Measurements from ENCODE around the gene LRRFIP1.

The LRRFIP1 gene

DNA sequence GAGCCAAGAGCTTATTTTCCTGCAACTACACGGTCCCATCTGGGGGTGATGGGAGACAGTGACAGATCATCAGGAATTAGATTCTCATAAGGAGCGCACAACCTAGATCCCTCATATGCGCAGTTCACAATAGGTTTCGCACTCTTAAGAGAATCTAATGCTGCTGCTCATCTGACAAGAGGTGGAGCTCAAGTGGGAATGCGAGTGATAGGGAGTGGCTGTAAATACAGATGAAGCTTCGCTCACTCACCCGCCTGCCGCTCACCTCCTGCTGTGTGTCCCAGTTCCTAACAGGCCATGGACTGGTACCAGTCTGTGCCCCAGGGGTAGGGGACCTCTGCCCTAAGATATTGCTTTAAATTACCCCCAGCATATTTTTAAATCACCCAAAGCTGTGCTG is 10.8 kb downstream of the LRRFIP1 start:
- DNase-seq (ENCODE audit: low read depth): no peak
- TF ChIP-seq, protein P1, sequence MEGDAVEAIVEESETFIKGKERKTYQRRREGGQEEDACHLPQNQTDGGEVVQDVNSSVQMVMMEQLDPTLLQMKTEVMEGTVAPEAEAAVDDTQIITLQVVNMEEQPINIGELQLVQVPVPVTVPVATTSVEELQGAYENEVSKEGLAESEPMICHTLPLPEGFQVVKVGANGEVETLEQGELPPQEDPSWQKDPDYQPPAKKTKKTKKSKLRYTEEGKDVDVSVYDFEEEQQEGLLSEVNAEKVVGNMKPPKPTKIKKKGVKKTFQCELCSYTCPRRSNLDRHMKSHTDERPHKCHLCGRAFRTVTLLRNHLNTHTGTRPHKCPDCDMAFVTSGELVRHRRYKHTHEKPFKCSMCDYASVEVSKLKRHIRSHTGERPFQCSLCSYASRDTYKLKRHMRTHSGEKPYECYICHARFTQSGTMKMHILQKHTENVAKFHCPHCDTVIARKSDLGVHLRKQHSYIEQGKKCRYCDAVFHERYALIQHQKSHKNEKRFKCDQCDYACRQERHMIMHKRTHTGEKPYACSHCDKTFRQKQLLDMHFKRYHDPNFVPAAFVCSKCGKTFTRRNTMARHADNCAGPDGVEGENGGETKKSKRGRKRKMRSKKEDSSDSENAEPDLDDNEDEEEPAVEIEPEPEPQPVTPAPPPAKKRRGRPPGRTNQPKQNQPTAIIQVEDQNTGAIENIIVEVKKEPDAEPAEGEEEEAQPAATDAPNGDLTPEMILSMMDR (IDR thresholded peaks at IDR 0.05; ENCODE audit: control insufficient read depth, insufficient read depth, low read depth, low read length, missing control alignments): no peak
- no peak overlapping the region for H3K4me3 ChIP-seq (ENCODE audit: control insufficient read depth, low read depth, low read length)

DNA sequence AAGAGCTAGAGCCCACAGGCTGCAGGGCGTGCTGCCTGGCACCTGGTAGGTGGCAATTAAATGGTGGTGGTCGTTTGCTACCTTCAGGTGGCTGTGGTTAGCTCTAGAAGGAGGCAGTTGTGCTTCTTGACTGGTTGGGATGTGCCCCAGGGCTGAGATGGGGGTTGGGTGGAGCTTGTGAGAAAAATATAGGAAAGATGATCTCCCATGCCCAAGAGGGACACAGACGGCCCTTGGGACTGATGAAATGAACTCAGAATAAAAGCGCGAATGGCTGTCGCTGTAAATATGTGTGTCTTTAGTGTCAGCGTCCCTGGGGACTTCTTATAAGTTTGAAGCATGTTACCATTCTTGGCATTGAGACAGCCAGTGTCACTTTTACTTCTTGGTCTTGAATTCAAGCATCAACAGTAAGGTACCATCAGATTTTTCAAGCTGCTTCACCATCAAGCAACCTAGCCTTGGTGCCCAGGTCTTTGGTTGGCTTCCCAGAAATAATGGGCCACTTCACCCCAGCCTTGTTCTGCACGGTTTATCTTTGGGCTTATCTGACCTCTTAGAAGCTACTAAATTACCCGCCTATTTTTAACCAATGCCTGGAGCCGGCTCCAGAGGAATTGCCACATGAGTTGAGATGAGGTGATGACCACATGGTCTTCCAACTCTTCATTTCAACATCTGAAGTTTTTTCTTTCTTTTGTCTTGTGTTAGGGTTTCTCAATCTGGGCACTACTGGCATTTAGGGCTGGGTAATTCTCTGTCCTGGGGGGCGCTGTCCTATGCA is 11.9 kb downstream of the LRRFIP1 start:
- H3K4me3 ChIP-seq (ENCODE audit: control insufficient read depth, low read depth, low read length): no peak overlapping the region
- DNase-seq (ENCODE audit: low read depth): no peak
- TF ChIP-seq, protein P1 (IDR thresholded peaks at IDR 0.05; ENCODE audit: control insufficient read depth, insufficient read depth, low read depth, low read length, missing control alignments): no peak

DNA sequence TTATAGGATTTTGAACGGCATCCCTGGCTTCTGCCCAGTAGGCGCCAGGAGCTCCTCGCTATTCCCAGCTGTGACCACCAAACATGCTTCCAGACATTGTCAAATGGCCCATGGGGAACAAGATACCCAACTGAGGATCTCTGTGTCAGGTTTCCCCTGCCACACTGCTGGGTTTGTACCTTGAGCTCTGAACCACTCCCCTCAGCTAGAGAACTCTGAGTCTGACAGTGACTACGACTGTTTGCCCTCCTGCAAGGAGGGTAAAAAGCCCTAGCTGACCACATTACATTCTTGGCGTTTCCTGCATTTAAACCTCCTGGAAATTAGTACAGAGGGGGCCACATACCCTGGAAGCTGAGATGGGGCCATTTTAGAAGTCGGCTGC is 12.4 kb downstream of the LRRFIP1 start:
- TF ChIP-seq, protein P1 (IDR thresholded peaks at IDR 0.05; ENCODE audit: control insufficient read depth, insufficient read depth, low read depth, low read length, missing control alignments): no peak
- H3K4me3 ChIP-seq (ENCODE audit: control insufficient read depth, low read depth, low read length): no peak overlapping the region
- no peak for DNase-seq (ENCODE audit: low read depth)

DNA sequence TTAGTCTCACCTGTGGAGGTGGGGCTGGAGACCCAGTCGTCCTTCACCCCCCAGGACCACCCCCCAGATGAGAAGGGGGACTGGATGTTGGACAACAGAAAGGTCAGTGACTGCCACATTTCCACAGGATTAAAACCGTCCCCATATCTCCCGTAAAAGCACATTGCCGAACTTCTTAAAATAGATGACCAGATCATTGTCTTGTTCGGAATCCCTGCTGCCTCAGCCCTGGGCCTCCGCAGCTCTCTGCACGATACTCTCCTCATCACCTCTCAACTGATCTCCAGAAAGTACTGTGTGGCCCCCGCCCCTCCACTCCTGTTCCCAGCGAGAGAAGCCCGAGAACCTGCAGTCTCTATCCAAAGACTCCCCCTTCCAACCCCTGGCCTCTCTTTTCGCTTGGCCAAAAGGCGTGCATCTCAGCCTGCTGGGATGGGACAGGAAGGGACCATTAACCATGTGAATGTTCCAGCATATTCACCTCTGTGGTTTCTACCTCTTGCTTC is 13.2 kb downstream of the LRRFIP1 start:
- DNase-seq (ENCODE audit: low read depth): no peak
- TF ChIP-seq, protein P1 (IDR thresholded peaks at IDR 0.05; ENCODE audit: control insufficient read depth, insufficient read depth, low read depth, low read length, missing control alignments): no peak
- no peak overlapping the region for H3K4me3 ChIP-seq (ENCODE audit: control insufficient read depth, low read depth, low read length)

DNA sequence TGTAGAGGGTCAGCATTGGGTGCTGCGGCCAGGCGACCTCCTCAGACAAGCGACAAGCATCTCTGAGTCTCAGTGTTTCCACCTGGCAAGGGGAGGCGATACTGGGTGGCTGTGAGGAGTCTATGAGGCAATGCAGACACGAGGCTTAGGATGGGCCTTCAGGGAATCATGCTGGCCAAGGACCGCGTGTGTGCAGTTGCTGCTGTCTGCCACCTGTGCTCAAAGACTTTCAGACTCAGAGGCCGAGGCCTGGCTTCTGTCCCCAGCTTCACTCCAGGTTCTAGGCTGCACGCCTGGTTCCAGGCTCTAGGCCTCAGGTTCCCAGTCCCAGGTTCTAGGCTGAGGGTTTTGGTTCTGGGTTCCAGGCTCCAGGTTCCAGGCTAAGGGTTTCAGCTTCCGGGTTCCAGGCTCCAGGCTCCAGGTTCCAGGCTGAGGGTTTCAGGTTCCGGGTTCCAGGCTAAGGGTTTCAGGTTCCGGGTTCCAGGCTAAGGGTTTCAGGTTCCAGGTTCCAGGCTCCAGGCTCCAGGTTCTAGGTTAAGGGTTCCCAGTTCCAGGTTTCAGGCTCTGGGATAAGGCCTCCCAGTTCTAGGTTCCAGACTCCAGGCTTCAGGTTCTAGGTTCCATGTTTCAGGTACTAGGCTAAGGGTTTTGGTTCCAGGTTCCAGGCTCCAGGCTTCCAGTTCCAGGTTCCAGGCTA is 14.8 kb downstream of the LRRFIP1 start:
- TF ChIP-seq, protein P1 (IDR thresholded peaks at IDR 0.05; ENCODE audit: control insufficient read depth, insufficient read depth, low read depth, low read length, missing control alignments): no peak
- no peak for DNase-seq (ENCODE audit: low read depth)
- no peak overlapping the region for H3K4me3 ChIP-seq (ENCODE audit: control insufficient read depth, low read depth, low read length)

DNA sequence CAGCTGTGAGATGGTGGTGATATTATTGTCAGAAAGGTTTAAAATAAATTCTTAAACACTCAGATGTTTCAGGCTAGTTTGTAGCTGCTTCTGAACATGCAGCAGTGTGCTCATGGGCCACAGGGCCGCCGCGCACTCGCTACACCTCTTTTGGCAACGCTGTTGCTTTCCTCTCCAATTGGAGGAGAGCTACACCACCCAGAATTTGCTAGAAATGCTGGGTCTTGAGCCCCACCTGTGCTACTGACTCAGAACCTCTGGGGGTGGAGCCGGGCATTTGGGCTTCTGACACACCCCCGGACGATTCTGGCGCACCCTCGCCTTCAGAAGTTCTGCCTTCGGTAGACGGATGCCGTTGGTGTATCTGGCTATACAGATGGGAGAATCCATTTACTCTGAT is 15.7 kb downstream of the LRRFIP1 start:
- TF ChIP-seq, protein P1 (IDR thresholded peaks at IDR 0.05; ENCODE audit: control insufficient read depth, insufficient read depth, low read depth, low read length, missing control alignments): no peak
- H3K4me3 ChIP-seq (ENCODE audit: control insufficient read depth, low read depth, low read length): no peak overlapping the region
- no peak for DNase-seq (ENCODE audit: low read depth)
